Ectodermal cell (in vitro differentiated cells): ENCODE results near the gene TNFRSF13B.

Source experiments
- H3K27ac ChIP-seq: 2 replicates; pipeline ENCODE4 v1.7.0; 2013; ENCODE audit warnings: mild to moderate bottlenecking, low read depth, low read length; ENCODE audit not compliant: insufficient read depth, poor library complexity, severe bottlenecking
- H3K27me3 ChIP-seq: 2 replicates; pipeline ENCODE4 v1.7.0; 2013; ENCODE audit warnings: mild to moderate bottlenecking, low read length; ENCODE audit not compliant: insufficient read depth, control insufficient read depth, poor library complexity, severe bottlenecking
- H3K36me3 ChIP-seq: one replicate; pipeline ENCODE4 v1.7.0; 2013; ENCODE audit warnings: low read length; ENCODE audit not compliant: control insufficient read depth, insufficient read depth
- H3K4me1 ChIP-seq: one replicate; pipeline ENCODE4 v1.7.0; 2013; ENCODE audit warnings: low read length; ENCODE audit not compliant: control insufficient read depth, insufficient read depth
- H3K4me3 ChIP-seq: 2 replicates; pipeline ENCODE4 v1.7.0; 2013; ENCODE audit warnings: low read depth, low read length, control low read depth; ENCODE audit not compliant: insufficient read depth
- H3K9me3 ChIP-seq: 2 replicates; pipeline ENCODE4 v1.7.0; 2013; ENCODE audit warnings: mild to moderate bottlenecking, low read length, moderate library complexity; ENCODE audit not compliant: control insufficient read depth
- WGBS, 2 experiments: methylation state at CpG; one replicate each; pipeline ENCODE4 v1.1.7; 2013; ENCODE audit warnings: missing lambda C conversion rate in 2 of 2; 5-methylcytosine and 5-hydroxymethylcytosine counted together

TNFRSF13B gene

GRCh38 chr17:16936536-16937310 is 35.2 kb downstream of the TNFRSF13B start:
- 82 to 84% methylated on average over 6 of the region's 6 CpGs for WGBS, 2 experiments
- H3K27me3 ChIP-seq, result no peaks in the 10 kb centered on the region
- peaks cover 4% of the 10 kb centered on the region for H3K4me1 ChIP-seq
- H3K4me3 ChIP-seq, result no peak overlapping the region
- H3K36me3 ChIP-seq, result no peaks in the 10 kb centered on the region
- no peak overlapping the region for H3K27ac ChIP-seq
- H3K9me3 ChIP-seq, result no peaks in the 10 kb centered on the region

GRCh38 chr17:16935786-16936185 is 36.1 kb downstream of the TNFRSF13B start:
- Histone ChIP-seq H3K4me1 (peaks cover 4% of the 10 kb centered on the region), H3K9me3 (no peaks in the 10 kb centered on the region), H3K27me3 (no peaks in the 10 kb centered on the region), H3K27ac (no peak overlapping the region), H3K4me3 (no peak overlapping the region), H3K36me3 (no peaks in the 10 kb centered on the region)
- 93 to 95% methylated on average over 5 of the region's 5 CpGs for WGBS, 2 experiments

DNA sequence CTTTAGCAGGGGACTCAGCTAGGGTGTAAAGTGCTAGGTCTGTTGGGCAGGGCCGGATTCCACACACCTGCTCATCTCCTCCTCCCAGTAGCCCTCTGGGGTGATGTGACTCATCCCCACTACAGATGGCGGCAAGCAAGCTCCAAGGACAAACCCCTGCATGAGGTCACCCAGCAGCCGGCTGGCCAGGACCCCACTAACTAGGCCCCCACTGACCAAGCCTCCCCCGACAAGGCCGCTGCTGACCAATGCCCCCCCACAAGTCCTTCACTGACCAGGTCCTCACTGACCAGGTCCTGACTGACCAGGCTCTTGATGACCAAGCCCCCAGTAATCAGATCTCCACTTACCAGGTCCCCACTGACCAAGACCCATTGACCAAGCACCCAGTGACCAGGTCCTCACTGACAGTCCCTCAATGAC is 36.7 kb downstream of the TNFRSF13B start:
- WGBS, 2 experiments, result 90 to 97% methylated on average over 5 of the region's 5 CpGs
- no peaks in the 10 kb centered on the region for H3K27me3 ChIP-seq
- H3K4me3 ChIP-seq, result no peak overlapping the region

GRCh38 chr17:16934836-16935235 is 37.1 kb downstream of the TNFRSF13B start:
- Histone ChIP-seq H3K27ac (no peak overlapping the region), H3K36me3 (no peaks in the 10 kb centered on the region), H3K4me1 (peaks cover 2% of the 10 kb centered on the region), H3K4me3 (no peak overlapping the region), H3K9me3 (no peaks in the 10 kb centered on the region), H3K27me3 (no peaks in the 10 kb centered on the region)
- WGBS, 2 experiments, result 96% methylated on average over 11 to 12 of the region's 12 CpGs

More for the DNA sequence above, 36.7 kb downstream of the TNFRSF13B start:
- H3K27ac ChIP-seq, result no peak overlapping the region
- H3K9me3 ChIP-seq, result no peaks in the 10 kb centered on the region
- H3K4me1 ChIP-seq, result peaks cover 4% of the 10 kb centered on the region
- no peaks in the 10 kb centered on the region for H3K36me3 ChIP-seq

DNA sequence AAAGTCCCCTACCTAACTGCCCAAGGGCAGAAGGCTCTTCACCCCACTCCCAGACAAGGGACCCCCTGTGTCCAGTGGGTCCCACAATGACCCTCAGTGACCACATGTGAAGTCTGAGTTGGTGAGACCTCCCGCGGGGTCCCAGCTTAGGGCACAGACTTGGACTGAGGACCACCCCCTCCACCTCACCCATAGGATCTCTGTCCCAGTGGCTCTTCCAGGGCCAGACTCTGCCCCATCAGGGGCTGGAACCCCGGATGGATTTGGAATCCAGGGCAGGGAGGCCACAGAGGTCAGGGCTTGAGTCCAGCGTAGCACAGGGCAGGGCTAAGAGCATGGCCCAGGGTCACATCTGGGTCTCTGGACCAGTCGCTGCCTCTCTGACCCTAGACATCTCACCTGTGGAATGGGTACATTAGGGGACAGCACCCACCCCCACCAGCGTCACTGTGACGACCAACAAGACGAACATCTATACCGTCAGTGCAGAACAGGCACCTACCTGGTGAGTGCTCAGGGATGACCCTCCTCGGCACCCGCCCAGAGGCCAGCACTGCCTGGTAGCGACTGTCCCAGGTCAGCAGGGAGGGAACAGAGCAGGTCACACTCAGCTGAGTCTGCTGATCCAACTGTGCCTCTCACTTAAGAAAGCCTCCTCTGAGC is 37.7 kb downstream of the TNFRSF13B start:
- 95% methylated on average over 12 of the region's 12 CpGs for WGBS, 2 experiments
- no peak overlapping the region for H3K27ac ChIP-seq

DNA sequence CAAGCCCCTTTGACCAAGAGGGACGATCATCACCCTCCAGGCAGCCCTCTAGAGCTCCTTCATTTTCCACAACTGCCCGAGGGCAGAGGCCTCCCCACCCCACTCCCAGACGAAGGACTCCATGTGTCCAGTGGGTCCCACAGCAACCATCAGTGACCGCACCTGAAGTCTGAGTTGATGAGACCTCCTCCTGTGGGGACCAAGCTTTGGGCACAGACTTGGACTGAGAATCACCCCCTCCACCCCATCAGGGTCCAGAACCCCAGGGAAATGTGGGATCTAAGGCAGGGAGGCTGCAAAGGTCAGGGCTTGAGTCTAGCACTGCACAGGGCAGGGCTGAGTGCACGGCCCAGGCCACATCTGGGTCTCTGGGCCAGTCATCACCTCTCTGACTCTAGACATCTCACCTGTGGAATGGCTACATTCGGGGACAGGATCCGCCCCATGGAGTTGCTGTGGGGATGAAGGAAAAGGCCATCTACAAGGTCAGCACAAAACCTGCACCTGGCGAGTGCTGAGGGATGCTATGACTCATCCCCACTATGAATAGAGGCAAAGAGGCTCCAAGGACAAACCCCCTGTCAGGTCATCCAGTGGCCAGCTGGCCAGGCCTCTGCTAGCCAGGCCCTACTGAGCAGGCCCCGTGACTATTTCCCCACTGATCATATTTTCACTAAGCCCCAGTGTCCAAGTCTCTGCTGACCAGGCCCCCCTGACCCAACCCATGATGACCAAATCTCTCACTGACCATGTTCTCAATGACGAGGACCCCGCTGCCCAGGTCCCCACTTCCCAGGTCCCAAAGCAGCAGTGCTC is 38.4 kb downstream of the TNFRSF13B start:
- WGBS, 2 experiments, result 91 to 94% methylated on average over 11 of the region's 11 CpGs
- H3K4me3 ChIP-seq, result no peak overlapping the region

More for the DNA sequence above, 37.7 kb downstream of the TNFRSF13B start:
- H3K4me3 ChIP-seq, result no peak overlapping the region
- no peaks in the 10 kb centered on the region for H3K36me3 ChIP-seq
- H3K27me3 ChIP-seq, result no peaks in the 10 kb centered on the region
- no peaks in the 10 kb centered on the region for H3K9me3 ChIP-seq
- no peaks in the 10 kb centered on the region for H3K4me1 ChIP-seq

DNA sequence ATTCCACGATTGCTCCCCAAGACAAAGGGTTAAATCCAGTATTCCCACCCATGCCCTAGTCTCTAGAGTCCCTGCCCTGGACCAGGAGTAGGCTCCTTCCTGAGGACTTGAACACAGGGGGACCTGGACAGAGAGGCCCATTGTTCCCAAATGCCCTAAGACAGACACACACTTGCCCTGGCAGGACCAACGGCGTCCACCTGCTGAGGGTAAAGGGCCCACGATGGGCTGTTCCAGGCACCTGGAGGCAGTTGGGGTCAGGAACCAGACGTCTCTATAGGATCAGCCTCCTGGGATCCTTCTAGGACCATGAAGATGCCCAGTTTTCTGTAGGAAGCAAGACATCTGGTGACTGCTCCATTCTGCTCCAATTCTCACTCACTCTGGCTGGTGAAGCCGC is 39.3 kb downstream of the TNFRSF13B start:
- Histone ChIP-seq H3K36me3 (no peaks in the 10 kb centered on the region), H3K27ac (no peak overlapping the region), H3K27me3 (no peaks in the 10 kb centered on the region), H3K9me3 (no peaks in the 10 kb centered on the region), H3K4me3 (no peak overlapping the region), H3K4me1 (no peaks in the 10 kb centered on the region)
- 91 to 93% methylated on average over 6 of the region's 6 CpGs for WGBS, 2 experiments

More for the DNA sequence above, 38.4 kb downstream of the TNFRSF13B start:
- Histone ChIP-seq H3K36me3 (no peaks in the 10 kb centered on the region), H3K4me1 (no peaks in the 10 kb centered on the region), H3K27ac (no peak overlapping the region), H3K27me3 (no peaks in the 10 kb centered on the region), H3K9me3 (no peaks in the 10 kb centered on the region)

GRCh38 chr17:16932156-16932555 is 39.8 kb downstream of the TNFRSF13B start:
- WGBS, 2 experiments, result 91 to 92% methylated on average over 8 of the region's 8 CpGs
- no peak overlapping the region for H3K27ac ChIP-seq
- H3K36me3 ChIP-seq, result no peaks in the 10 kb centered on the region
- no peaks in the 10 kb centered on the region for H3K9me3 ChIP-seq
- no peaks in the 10 kb centered on the region for H3K4me1 ChIP-seq
- no peaks in the 10 kb centered on the region for H3K27me3 ChIP-seq
- H3K4me3 ChIP-seq, result no peak overlapping the region

GRCh38 chr17:16931318-16932060 is 40.4 kb downstream of the TNFRSF13B start:
- H3K27ac ChIP-seq, result no peak overlapping the region
- H3K4me3 ChIP-seq, result no peak overlapping the region
- H3K9me3 ChIP-seq, result no peaks in the 10 kb centered on the region
- 86 to 88% methylated on average over 9 of the region's 9 CpGs for WGBS, 2 experiments
- H3K27me3 ChIP-seq, result no peaks in the 10 kb centered on the region
- H3K36me3 ChIP-seq, result no peaks in the 10 kb centered on the region
- H3K4me1 ChIP-seq, result no peaks in the 10 kb centered on the region
